IPS DF 19.7 (cell line): ENCODE measurements around the gene RNF4.

Experiments
- DNase-seq: peaks from one replicate; pipeline ENCODE4 v3.0.0-alpha.2; 2013; ENCODE audit warnings: low read depth, low spot score

The RNF4 gene

GRCh38 chr4:2437475-2438215, 31.3 kb upstream of the RNF4 start:
- no peak for DNase-seq

GRCh38 chr4:2438822-2439718, 29.8 kb upstream of the RNF4 start:
- DNase-seq = no peak

DNA sequence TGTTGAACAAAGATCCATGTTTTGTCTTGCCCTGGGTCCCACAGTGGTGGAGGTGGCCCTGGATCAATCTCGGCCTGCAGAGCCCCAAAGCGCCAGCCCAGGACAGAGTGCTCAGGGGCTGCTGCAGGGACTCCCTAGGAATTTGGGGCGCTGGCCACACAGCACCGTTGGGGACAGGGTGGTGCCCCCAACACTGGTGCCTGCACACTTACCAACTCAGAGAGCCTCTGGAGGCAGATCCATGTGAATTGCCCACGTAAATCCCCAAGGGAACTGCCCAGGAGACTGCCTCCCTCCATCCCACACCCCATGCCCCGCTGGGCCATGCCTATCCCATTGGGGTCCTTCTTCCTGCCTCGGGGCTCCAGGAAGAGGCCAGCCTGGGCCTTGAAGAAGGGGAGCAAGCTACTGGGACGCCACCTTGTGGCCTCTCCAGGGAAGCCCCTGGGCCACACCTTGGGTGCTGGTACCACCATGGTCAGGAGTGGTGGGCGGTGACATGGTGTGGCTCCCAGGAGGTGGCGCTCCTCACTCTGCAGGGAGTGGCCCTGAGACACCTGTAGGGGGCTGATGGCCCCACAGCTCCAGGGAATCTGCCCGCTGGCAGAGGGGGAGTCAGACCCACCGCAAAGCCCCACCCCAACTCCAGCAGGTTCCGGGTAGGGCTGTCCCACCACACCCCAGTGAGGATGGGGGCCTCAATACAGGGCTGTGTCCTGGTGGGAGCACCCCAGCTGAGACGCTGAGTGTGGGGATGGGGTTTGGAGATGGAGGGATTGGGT, 27.3 kb upstream of the RNF4 start:
- DNase-seq = peak; percentile 75

GRCh38 chr4:2442175-2442993, 26.5 kb upstream of the RNF4 start:
- DNase-seq = no peak

GRCh38 chr4:2443061-2443730, 25.7 kb upstream of the RNF4 start:
- no peak for DNase-seq

DNA sequence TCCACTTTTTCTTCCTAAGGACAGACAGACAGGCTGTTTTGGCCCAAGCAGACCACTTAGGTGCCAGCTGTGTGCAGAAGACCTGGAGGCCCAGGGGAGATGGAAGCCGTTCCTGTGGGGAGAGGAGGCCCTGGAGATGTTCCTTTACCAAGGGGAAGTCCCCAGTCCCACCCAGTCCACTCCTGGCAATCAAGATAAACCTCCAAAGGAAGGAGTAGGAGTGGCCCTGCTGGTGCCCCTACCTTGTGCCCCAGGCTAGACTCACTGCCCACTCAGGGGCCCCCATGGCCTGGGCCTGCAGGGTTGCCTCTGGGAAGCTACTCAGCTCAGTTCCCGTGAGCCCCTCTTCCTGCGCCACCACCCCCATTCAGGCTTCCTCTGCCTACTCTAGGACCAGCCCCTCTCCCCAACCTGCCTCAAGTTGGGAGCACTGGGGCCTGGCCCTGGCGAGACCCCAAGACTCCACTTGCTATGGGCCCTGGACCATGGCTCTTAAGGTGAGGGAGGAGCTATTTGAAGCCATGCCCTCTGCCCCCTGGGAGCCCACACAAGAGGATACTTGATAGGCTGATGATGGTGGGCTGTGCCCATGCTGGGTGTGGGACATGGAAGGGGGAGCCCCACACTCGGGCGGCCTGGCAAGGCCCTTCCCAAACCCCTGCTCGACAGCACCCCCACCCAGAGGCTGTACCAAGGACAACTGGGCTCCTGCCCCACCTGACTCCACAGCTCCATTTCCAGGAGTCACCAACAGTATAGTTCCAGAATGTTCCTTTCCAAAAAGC, 24.8 kb upstream of the RNF4 start:
- DNase-seq = no peak

DNA sequence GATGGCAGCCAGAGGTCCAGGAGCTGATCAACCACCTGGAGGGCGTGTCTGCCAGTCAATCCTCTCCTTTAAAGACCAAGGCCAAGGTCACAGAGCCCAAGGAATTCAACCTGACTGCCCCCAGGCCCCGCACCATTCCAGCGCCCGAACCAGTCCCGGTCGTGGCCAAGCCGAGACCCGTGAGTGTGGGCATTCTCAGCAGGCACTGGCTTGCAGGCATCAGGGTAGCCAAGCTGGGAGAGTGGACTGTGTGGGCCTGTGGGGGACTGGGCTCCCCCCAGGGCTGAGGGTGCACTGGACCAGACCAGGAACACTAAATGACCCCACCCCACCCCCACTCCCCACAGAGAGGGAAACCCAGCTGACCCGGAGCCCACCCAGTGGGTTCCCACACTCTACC, 23.8 kb upstream of the RNF4 start:
- DNase-seq = no peak

- no peak for DNase-seq
Measured at GRCh38 chr4:2445571-2445970, 23.3 kb upstream of the RNF4 start.

DNA sequence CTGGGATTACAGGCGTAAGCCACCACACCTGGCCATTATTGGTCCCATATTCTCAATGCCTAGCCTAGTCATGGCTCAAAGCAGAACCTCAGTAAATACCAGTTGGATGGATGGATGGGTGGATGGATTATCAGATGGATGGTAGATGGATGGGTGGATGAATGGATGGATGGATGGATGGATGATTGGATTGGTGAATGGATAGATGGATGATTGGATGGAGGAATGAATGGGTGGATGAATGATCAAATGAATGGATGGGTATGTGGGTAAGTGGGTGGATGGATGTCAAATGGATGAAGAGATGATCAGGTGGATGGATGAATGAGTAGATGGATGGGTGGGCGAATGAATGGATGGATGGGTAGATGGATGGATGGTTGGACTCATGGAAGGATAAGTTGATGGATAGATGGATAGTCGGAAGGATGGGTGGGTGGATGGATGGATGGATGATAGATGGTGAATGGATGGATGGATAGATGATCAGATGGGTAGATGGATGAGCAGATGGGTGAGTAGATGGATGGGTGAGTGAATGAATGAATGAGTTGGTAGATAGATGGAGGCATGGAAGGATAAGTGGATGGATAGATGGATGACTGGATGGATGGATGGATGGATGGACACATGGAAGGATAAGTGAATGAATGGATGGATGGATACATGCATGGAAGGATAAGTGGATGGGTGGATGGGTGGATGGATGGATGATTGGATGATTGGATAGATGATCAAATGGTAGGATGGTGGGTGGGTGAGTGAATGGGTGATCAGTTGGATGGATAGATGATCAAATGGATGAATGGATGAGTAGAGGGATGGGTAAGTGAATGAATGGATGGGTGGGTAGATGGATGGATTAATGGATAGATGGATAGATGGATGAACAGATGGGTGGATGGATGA, 22.0 kb upstream of the RNF4 start:
- DNase-seq = no peak

GRCh38 chr4:2448589-2448988, 20.3 kb upstream of the RNF4 start:
- no peak for DNase-seq

GRCh38 chr4:2449051-2449450, 19.9 kb upstream of the RNF4 start:
- no peak for DNase-seq

DNA sequence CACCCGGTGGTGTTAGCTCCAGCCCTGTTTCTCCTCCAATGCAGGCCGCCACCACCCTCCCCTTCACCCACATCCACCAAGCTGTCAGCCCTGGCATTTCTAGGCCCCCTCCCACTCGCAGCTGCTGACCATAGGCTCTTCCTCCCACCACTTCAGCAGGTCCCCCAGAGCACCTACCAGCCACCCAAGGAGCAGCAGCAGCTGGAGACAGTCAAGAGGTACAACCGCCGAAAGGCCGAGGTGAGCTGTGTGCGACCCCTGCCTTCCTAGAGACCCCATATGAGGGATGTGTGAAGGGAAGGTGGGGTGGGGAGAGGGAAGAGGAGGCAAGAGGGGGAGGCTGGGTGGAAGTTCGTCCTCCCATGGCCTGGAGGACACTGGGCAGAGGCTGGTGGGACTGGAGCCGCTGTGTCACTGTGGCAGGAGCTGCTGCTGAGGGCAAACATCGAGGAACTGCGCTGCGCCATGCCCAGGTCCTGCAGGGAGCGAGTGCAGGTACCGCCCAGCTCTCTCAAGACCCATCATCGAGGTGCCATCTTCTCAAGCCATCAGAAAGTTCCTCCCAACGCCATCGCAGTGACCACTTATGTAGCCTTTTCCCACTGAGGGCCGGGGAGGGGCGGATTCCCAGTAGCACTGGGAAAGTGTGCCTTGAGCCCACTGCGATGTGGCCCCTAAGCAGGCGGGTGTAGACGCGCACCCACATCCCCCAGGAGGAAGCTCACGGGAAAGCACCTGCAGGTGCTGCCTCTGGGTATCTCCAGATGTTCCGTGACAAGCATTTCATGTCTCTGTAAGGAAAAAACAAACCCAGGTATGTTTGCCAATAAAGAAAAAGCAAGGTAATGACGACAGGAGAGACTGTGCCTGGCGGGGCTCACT, 19.2 kb upstream of the RNF4 start:
- no peak for DNase-seq

DNA sequence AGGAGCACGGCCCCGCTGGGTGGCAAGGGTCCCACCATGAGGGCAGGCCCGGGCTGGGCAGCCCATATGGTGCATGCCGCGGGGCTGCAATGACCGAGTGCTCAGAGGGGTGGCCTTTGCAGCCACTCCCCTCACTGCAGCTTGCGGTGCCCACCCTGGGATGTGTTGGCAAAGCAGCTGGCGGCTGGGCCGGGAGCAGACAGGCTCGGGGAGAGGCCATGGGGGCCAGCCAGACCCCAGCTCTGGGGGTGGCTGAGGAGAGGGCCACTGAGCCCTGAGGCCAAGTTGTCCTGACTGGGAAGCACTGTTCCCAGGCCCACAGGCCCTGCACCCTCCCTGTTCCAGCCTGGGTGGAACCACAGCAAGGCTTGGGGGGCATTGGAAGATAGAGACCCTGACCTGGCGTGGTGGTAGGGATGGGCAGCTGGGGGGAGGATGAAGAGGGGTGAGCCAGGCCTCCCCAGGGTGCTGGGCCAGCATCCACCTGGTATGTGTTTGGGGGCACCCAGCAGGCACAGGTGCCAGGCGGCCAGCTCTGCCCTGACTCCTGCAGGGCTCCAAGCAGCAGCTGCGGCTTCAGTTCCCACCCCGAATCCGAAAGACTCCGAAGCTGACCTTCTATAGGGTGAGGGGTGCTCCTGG, 18.4 kb upstream of the RNF4 start:
- no peak for DNase-seq

- no peak for DNase-seq
Measured at GRCh38 chr4:2451036-2451520, 17.8 kb upstream of the RNF4 start.

DNA sequence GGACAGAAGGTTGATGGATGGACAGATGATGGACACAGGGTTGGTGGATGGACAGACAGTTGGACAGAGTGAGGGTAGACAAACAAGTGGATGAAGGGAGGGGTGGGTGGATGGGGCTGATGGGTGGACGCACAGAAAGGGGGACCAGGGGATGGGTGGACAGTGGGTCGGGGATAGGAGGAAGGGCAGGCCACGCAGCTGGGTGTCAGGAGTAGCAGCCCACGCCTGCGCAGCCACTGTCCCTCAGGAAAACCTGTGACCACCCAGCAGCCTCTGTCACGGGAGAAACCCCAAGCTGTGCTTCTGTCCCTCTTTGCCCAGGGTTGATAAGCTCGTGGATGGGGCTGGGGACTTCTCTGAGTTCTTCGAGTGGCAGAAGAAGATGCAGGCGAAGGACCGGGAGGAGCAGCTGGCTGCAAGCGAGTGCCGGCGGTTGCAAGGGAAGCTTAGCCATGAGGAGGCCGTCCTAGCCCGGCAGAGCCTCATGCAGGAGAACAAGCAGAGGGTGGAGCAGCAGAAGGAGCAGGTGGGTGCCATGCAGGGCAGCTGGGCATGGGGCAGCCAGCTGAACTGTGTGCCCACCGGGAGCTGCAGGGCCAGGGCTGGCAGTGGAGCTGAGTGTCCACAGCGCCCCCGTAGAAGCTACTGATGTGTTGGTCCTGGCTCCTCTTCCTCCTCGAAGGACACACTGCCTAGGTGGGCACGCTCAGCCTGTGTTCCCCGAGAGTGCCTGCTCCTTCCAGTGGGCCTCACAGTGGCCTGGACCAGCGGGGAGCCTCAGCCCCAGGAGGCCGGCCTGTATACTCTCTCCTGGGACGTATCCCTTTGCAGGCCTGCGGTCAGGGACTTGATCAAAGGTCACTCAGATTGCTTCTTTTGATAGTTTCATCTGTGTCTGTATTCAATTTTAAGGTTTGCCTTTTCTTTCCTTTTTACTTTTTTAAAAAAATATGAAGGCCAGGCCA, 16.8 kb upstream of the RNF4 start:
- DNase-seq = no peak
